22Rv1 (cell line): ENCODE measurements around the gene ACYP2.
"Not testable (repeated sequence)": the region's sequence is repeated elsewhere in the genome, so short reads cannot be mapped to it uniquely, and the experiment has no call there.

ENCODE experiments used
- H3K27ac ChIP-seq: fragments of 450-650 bp; 2 replicates; pipeline ENCODE4 v1.5.1; 2017
- CTCF ChIP-seq: fragments of 450-650 bp; IDR thresholded peaks from 2 replicates; pipeline ENCODE4 v1.5.1; 2017; ENCODE audit warnings: mild to moderate bottlenecking
- ZFX ChIP-seq: fragments of 450-650 bp; IDR thresholded peaks from 2 replicates; pipeline ENCODE4 v1.6.1; 2017; ENCODE audit warnings: antibody characterized with exemption, borderline replicate concordance

Gene ACYP2

GRCh38 chr2:54279385-54279784 lies 164.0 kb downstream of the ACYP2 start:
- no peak overlapping the region for H3K27ac ChIP-seq
- no peak for TF ChIP-seq ZFX
- TF ChIP-seq CTCF: no peak

GRCh38 chr2:54284826-54285225 lies 169.4 kb downstream of the ACYP2 start:
- H3K27ac ChIP-seq: no peak overlapping the region
- TF ChIP-seq CTCF (no peak), ZFX (no peak)

GRCh38 chr2:54285451-54285850 lies 170.0 kb downstream of the ACYP2 start:
- H3K27ac ChIP-seq: no peak overlapping the region
- TF ChIP-seq ZFX: no peak
- no peak for TF ChIP-seq CTCF

- no peak for TF ChIP-seq ZFX
- no peak for TF ChIP-seq CTCF
- H3K27ac ChIP-seq: no peak overlapping the region
Measured at GRCh38 chr2:54287532-54287931, 172.1 kb downstream of the ACYP2 start.

GRCh38 chr2:54289917-54290316 lies 174.5 kb downstream of the ACYP2 start:
- TF ChIP-seq CTCF: no peak
- no peak for TF ChIP-seq ZFX
- no peak overlapping the region for H3K27ac ChIP-seq

GRCh38 chr2:54290356-54291025 lies 175.1 kb downstream of the ACYP2 start:
- TF ChIP-seq CTCF (no peak), ZFX (no peak)
- H3K27ac ChIP-seq: no peak overlapping the region

- not testable (repeated sequence) for H3K27ac ChIP-seq
Measured at GRCh38 chr2:54294665-54295064, 179.2 kb downstream of the ACYP2 start.

GRCh38 chr2:54295911-54296310 lies 180.5 kb downstream of the ACYP2 start:
- H3K27ac ChIP-seq: no peak overlapping the region
- TF ChIP-seq ZFX: no peak
- TF ChIP-seq CTCF: no peak
